GM19438 (cell line): ENCODE results near the gene ITPR1.

Experiments used
- ATAC-seq: cut with Tn5 transposase; IDR thresholded peaks from one replicate; pipeline ENCODE4 v1.9.1; 2021; ENCODE audit warnings: low read depth; ENCODE audit not compliant: unreplicated experiment

ITPR1 gene

GRCh38 chr3:4817128-4817527 is 324.0 kb downstream of the ITPR1 start:
- no peak for ATAC-seq

DNA sequence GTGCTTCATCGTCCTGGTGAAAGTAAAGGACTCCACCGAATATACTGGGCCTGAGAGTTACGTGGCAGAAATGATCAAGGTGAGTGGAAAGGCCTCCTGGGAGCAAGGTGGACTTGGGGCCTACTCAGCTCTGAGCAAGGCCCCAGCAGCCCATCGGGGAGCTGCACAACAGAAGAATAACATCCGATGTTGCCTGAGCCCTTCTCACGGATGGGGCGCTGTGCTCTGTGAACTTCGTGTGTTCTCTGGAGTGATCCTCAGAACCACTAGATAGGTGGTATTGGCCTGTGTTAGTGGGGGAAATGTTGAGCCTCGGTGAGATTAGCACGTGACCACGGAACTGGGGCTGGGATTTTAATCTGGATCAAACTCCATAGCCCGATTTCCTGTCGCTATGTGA is 325.0 kb downstream of the ITPR1 start:
- ATAC-seq: no peak

DNA sequence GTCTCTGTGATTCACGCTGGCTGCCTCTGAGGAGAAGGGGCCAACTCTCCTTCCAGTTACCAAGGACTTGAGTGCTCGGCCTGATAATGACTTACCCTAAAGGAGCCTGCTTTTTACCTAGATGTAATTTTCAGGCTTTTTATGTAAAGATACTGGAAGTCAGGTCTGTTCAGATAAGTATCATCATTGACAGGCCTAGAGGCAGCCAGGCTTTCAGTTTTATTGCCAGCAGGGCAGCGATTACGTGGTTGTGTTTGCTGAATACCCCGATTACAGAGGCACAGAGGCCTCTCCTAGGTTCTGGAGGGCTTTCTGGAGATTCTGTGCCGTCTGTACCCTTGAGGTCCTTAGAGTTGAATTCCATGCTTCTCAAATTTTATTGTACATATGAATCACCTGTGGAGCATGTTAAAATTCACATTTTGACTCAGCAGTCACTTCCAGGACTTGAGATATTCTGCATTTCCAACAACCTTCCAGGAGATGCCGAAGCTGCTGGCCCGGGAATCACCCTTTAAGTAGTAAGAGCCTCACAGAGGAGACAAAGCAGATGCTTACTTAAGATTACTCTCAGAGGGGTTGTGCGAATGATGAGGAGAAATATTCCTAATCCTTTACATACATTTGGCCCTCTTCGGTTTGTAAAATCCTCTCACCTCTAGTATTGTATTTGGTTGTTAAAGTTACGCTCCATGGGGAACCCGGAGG is 326.0 kb downstream of the ITPR1 start:
- no peak for ATAC-seq

DNA sequence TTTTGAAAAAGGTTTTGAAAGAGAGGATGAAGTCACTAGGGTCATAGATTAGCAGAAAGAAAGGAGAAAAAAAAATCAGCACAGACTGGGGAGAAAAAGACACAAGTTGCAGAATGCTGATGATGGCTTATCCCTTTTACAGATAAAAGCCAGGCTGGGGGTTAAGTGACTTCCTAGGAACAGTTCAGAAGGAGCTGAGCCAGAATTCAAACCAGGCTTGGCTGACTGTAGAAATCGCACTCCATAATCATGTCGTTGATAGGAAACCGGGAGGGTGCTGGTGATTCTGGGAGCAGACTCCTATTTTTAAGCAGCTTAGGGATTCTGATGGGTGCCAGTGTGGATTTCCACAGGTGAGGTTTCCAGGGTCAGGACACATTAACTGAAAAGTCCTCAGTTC is 326.6 kb downstream of the ITPR1 start:
- no peak for ATAC-seq

GRCh38 chr3:4820296-4821121 is 327.4 kb downstream of the ITPR1 start:
- ATAC-seq: no peak

- no peak for ATAC-seq
Observed at GRCh38 chr3:4821338-4821737, 328.2 kb downstream of the ITPR1 start.

- no peak for ATAC-seq
Observed at GRCh38 chr3:4821975-4822374, 328.8 kb downstream of the ITPR1 start.

DNA sequence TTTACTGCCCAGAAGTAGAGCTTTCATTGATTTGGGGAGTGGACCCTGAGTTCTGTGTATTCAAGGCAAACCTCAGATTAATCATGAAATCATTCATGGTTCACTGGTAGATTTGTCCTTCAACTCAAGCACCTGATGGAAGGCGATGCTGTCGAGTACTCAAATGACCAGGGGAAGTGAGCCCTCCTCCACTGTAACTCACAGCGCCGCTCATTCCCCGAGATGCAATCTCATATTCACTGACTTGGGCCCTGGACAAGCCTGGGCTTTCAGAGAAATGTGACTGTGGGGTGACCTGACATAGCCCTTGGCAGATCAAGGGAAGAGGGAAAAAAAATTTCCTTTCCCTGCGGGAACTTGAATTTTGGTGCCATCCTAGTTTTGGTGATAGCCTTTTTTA is 329.4 kb downstream of the ITPR1 start:
- ATAC-seq: no peak

DNA sequence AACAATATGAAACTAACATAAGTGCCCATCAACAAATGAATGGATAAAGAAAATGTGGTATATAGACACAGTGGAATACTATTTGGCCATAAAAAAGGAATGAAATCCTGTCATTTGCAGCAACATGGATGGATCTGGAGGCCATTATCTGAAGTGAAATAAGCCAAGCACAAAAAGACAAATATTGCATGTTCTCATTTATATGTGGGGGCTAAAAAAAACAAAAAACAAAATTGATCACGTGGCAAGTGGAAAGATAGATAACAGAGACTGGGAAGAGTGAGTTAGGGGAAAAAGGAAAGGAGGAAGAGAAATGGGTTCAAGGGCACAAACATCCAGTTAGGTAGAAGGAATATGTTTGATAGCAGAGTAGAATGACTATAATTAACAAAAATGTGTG is 330.2 kb downstream of the ITPR1 start:
- no peak for ATAC-seq

GRCh38 chr3:4823986-4824925 is 331.1 kb downstream of the ITPR1 start:
- ATAC-seq: no peak

GRCh38 chr3:4824926-4825325 is 331.8 kb downstream of the ITPR1 start:
- ATAC-seq: no peak

DNA sequence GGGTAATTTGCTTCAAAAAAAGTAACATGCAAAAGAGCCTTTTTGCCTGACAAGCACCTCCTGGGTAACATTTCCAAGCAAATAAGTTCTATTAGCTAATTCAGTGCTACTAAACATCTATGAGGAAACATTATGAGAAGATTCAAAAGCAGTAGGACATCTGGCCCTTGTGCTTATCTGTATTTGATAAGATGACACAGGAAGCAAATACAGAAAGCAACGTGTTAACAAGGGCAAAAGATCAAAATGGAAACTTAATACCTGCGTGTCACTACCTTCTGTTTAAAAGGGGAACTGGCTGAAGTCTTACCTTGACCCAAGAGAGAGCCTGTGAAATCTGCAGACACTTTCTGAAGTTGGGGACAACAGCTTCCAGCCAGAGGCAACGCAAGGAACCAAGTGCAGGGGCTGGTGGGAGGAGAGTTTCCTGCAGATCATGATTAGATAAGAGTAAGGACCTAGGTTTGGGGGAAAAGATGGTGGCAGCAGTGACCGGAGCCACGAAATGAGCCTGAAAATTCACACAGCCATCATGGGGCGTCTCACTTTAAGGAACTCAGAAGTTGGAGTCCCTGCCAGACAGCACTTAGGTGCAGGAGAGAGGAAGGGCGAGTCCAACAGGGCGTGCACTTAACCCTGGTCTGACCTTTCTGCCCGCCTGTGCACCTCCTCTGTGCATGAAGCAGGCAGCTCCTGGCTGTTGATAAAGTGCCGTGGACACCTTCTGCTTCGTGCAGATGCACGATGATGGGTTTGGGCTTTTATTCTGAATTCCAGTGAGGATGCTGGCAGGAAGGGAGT is 332.5 kb downstream of the ITPR1 start:
- no peak for ATAC-seq

DNA sequence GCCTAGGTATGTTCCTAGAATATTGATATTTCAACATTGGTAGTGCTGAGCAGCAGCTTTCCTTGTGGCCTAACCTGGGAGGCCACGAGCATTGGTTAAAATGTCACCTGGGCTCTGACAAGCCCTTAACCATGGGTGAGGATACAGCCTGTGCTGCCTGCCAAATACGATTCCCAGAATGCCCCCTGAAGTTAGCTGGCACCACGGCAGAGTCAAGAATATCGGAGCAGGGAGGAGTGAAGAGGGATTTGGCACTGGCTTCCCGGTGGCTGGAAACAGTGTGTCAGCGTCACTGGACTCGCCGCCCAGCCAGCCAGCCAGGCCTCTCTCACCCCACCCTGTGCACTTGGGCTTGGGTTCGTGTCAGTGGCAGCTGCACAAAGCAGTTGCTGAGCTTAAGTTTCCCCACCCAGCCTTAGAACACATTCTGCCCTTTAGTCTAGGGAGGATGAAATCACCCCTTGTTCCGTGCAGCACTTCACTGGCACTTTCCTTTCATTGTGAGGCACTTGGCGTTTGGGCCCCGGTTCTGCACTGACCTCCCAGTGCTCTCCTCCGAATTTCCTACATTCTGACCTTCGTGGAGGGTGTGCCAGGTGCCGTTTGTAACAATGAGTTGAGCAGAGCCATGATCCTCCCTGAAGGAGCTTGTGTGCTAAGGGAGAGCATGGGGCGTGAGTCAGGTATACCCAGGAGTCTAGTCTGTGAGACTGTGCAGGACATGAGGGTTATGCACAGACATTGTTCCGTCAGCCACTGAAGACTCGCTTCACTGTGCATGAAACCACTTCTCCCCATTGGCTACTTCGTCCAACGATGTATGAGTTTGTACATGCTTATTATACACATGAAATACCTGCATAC is 333.3 kb downstream of the ITPR1 start:
- ATAC-seq: no peak

- no peak for ATAC-seq
Observed at GRCh38 chr3:4827767-4828166, 334.6 kb downstream of the ITPR1 start.

DNA sequence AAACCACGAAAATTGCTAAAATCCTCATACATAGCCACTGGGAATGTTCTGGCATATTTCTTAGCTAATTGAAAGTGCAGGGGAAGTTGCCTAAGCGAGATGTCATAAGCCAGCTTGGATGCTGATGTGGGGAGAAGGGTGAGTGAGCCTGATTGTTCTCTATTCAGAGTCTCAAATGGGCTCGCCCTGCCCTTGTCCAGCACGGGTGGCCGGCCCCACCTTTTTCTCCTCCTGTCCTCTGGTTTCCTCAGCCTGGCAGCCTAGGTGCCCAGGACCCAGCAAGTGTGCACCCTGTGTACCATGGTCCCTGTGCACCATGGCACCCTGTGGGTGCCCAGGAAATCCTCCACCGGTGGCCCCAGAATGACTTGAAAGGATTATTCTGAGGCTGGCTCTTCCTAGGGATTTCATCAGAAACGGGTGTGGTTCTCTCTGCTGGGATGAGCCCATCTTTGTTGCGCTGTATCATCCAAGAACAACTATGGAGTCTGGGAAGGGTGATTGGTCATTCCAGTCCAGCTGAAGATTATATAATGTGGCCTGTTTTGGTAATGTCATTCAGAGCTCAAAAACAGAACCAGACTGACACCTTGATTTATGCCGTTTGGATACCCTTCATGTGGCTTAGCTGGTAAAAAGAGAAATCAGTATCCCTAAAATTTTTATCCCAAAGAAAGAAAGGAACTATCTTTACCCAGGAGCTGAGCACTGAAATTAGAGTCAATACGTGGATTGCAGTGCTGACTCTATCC is 335.3 kb downstream of the ITPR1 start:
- no peak for ATAC-seq

GRCh38 chr3:4829031-4829394 is 335.9 kb downstream of the ITPR1 start:
- ATAC-seq: no peak

DNA sequence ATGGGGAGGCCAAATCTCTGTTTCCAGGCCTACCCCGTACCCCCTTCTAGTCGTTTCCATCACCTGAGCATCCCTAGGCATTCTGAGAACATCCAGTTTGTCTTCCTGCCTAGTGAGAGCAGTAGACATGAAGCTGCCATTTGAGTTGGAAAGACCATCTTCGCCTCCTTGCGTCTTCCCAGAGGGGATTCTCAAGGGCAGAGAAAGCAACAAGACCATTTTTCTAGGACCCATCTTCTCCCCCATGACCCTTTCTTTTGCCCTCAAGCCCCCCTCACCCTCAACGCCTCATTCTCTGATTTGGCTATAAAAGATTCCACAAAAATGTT is 337.4 kb downstream of the ITPR1 start:
- no peak for ATAC-seq

- peak; percentile 15 for ATAC-seq
Observed at GRCh38 chr3:4831580-4831950, 338.4 kb downstream of the ITPR1 start.

GRCh38 chr3:4833471-4833870 is 340.3 kb downstream of the ITPR1 start:
- ATAC-seq: no peak
